ENCODE measurements around the gene MS4A6E. TPM values are rescaled to one million over a fixed set of nuclear protein-coding genes. Genes with fewer than 3 reads are reported as not detected.
"Not testable (repeated sequence)": the region's sequence is repeated elsewhere in the genome, so short reads cannot be mapped to it uniquely, and the experiment has no call there.

MS4A6E gene
- polyA plus RNA-seq (2013, experiment 1 of 2) = not detected
- not detected for polyA plus RNA-seq (2013, experiment 2 of 2)

GRCh38 chr11:60326955-60327354 lies at the start of gene MS4A6E:
MS4A6E (plus strand) TSS chr11:60327255; CDS start chr11:60334896, 7,641 bp downstream.
- Histone ChIP-seq H3K36me3 (ENCODE audit: insufficient read depth, low read length) (no peaks in the 10 kb centered on the region), H3K27ac (ENCODE audit: low read depth, low read length) (no peak within 1 kb of the TSS), H3K4me3 (ENCODE audit: low read length) (no peak within 1 kb of the TSS), H3K27me3 (ENCODE audit: insufficient read depth, low read length) (no peaks in the 10 kb centered on the region), H3K4me1 (ENCODE audit: insufficient read depth, low read length) (no peaks in the 10 kb centered on the region), H3K9me3 (ENCODE audit: insufficient read depth, low read depth, low read length) (0 out of 2 replicates have a peak, but pooled peaks cover 13% of the 10 kb centered on the region), H3K9ac (ENCODE audit: low read depth, low read length) (no peak within 1 kb of the TSS)
- 65% methylated on average over 1 of the region's 1 CpG for WGBS

GRCh38 chr11:60280412-60280811 lies 46.6 kb upstream of the MS4A6E start, which contains the start of gene MS4A4A:
MS4A4A (plus strand) TSS chr11:60280666; CDS start chr11:60280676, 10 bp downstream.
- Histone ChIP-seq H3K9me3 (ENCODE audit: insufficient read depth, low read depth, low read length) (no peaks in the 10 kb centered on the region), H3K4me3 (ENCODE audit: low read length) (no peak within 1 kb of the TSS), H3K9ac (ENCODE audit: low read depth, low read length) (no peak within 1 kb of the TSS), H3K4me1 (ENCODE audit: insufficient read depth, low read length) (peaks cover 8% of the 10 kb centered on the region), H3K27ac (ENCODE audit: low read depth, low read length) (no peak within 1 kb of the TSS), H3K27me3 (ENCODE audit: insufficient read depth, low read length) (no peaks in the 10 kb centered on the region), H3K36me3 (ENCODE audit: insufficient read depth, low read length) (no peaks in the 10 kb centered on the region)
- WGBS = 92% methylated on average over 3 of the region's 3 CpGs

- Histone ChIP-seq H3K27me3 (ENCODE audit: insufficient read depth, low read length) (no peaks in the 10 kb centered on the region), H3K4me3 (ENCODE audit: low read length) (no peak overlapping the region), H3K9ac (ENCODE audit: low read depth, low read length) (no peak overlapping the region), H3K9me3 (ENCODE audit: insufficient read depth, low read depth, low read length) (no peaks in the 10 kb centered on the region), H3K36me3 (ENCODE audit: insufficient read depth, low read length) (no peaks in the 10 kb centered on the region), H3K4me1 (ENCODE audit: insufficient read depth, low read length) (no peaks in the 10 kb centered on the region; the same call in 1 of the 2 replicates), H3K27ac (ENCODE audit: low read depth, low read length) (no peak overlapping the region)
- WGBS = 45% methylated on average over 2 of the region's 2 CpGs
Measured at GRCh38 chr11:60281485-60281884, 45.6 kb upstream of the MS4A6E start.

GRCh38 chr11:60282286-60282685 lies 44.8 kb upstream of the MS4A6E start:
- Histone ChIP-seq H3K27ac (ENCODE audit: low read depth, low read length) (no peak overlapping the region), H3K36me3 (ENCODE audit: insufficient read depth, low read length) (no peaks in the 10 kb centered on the region), H3K27me3 (ENCODE audit: insufficient read depth, low read length) (no peaks in the 10 kb centered on the region), H3K4me3 (ENCODE audit: low read length) (no peak overlapping the region), H3K9me3 (ENCODE audit: insufficient read depth, low read depth, low read length) (peaks cover 7% of the 10 kb centered on the region; the same call in 1 of the 2 replicates), H3K4me1 (ENCODE audit: insufficient read depth, low read length) (no peaks in the 10 kb centered on the region; the same call in 1 of the 2 replicates), H3K9ac (ENCODE audit: low read depth, low read length) (no peak overlapping the region)
- 95% methylated on average over 2 of the region's 2 CpGs for WGBS

- H3K4me1 ChIP-seq (ENCODE audit: insufficient read depth, low read length); H3K4me3 ChIP-seq (ENCODE audit: low read length); H3K9ac ChIP-seq (ENCODE audit: low read depth, low read length); H3K36me3 ChIP-seq (ENCODE audit: insufficient read depth, low read length); H3K27me3 ChIP-seq (ENCODE audit: insufficient read depth, low read length): not testable (repeated sequence)
- Histone ChIP-seq H3K9me3 (ENCODE audit: insufficient read depth, low read depth, low read length) (peaks cover 23% of the 10 kb centered on the region), H3K27ac (ENCODE audit: low read depth, low read length) (peak overlapping the region; percentile 52; the same call in 1 of the 2 replicates)
- 87% methylated on average over 7 of the region's 7 CpGs for WGBS
Measured at GRCh38 chr11:60285411-60286126, 41.5 kb upstream of the MS4A6E start.

- H3K4me3 ChIP-seq (ENCODE audit: low read length) = no peak overlapping the region
- no peak overlapping the region for H3K9ac ChIP-seq (ENCODE audit: low read depth, low read length)
- no peaks in the 10 kb centered on the region for H3K36me3 ChIP-seq (ENCODE audit: insufficient read depth, low read length)
- H3K27me3 ChIP-seq (ENCODE audit: insufficient read depth, low read length) = no peaks in the 10 kb centered on the region
- H3K27ac ChIP-seq (ENCODE audit: low read depth, low read length) = no peak overlapping the region
- H3K9me3 ChIP-seq (ENCODE audit: insufficient read depth, low read depth, low read length) = peaks cover 23% of the 10 kb centered on the region
- H3K4me1 ChIP-seq (ENCODE audit: insufficient read depth, low read length) = no peaks in the 10 kb centered on the region; the same call in 1 of the 2 replicates
- 92% methylated on average over 1 of the region's 1 CpG for WGBS
Measured at GRCh38 chr11:60288531-60288930, 38.5 kb upstream of the MS4A6E start.

GRCh38 chr11:60292145-60292544 lies 34.9 kb upstream of the MS4A6E start:
- H3K4me3 ChIP-seq (ENCODE audit: low read length) = no peak overlapping the region
- H3K36me3 ChIP-seq (ENCODE audit: insufficient read depth, low read length) = no peaks in the 10 kb centered on the region
- no peaks in the 10 kb centered on the region for H3K4me1 ChIP-seq (ENCODE audit: insufficient read depth, low read length)
- H3K27me3 ChIP-seq (ENCODE audit: insufficient read depth, low read length) = no peaks in the 10 kb centered on the region
- peaks cover 17% of the 10 kb centered on the region for H3K9me3 ChIP-seq (ENCODE audit: insufficient read depth, low read depth, low read length)
- H3K27ac ChIP-seq (ENCODE audit: low read depth, low read length) = no peak overlapping the region
- WGBS = 95% methylated on average over 2 of the region's 2 CpGs
- H3K9ac ChIP-seq (ENCODE audit: low read depth, low read length) = no peak overlapping the region

GRCh38 chr11:60301178-60301577 lies 25.9 kb upstream of the MS4A6E start:
- no peak overlapping the region for H3K4me3 ChIP-seq (ENCODE audit: low read length)
- H3K9ac ChIP-seq (ENCODE audit: low read depth, low read length) = no peak overlapping the region
- H3K36me3 ChIP-seq (ENCODE audit: insufficient read depth, low read length) = no peaks in the 10 kb centered on the region
- H3K27me3 ChIP-seq (ENCODE audit: insufficient read depth, low read length) = no peaks in the 10 kb centered on the region
- no peaks in the 10 kb centered on the region for H3K4me1 ChIP-seq (ENCODE audit: insufficient read depth, low read length)
- no peak overlapping the region for H3K27ac ChIP-seq (ENCODE audit: low read depth, low read length)
- no peaks in the 10 kb centered on the region for H3K9me3 ChIP-seq (ENCODE audit: insufficient read depth, low read depth, low read length)
- 92% methylated on average over 2 of the region's 3 CpGs for WGBS

- not testable (repeated sequence) for H3K27me3 ChIP-seq (ENCODE audit: insufficient read depth, low read length); H3K36me3 ChIP-seq (ENCODE audit: insufficient read depth, low read length); H3K9me3 ChIP-seq (ENCODE audit: insufficient read depth, low read depth, low read length); H3K4me3 ChIP-seq (ENCODE audit: low read length); H3K9ac ChIP-seq (ENCODE audit: low read depth, low read length); H3K4me1 ChIP-seq (ENCODE audit: insufficient read depth, low read length); H3K27ac ChIP-seq (ENCODE audit: low read depth, low read length)
- 96% methylated on average over 5 of the region's 6 CpGs for WGBS
Measured at GRCh38 chr11:60301884-60302283, 25.2 kb upstream of the MS4A6E start.

GRCh38 chr11:60303661-60304060 lies 23.4 kb upstream of the MS4A6E start:
- Histone ChIP-seq H3K4me1 (ENCODE audit: insufficient read depth, low read length) (no peaks in the 10 kb centered on the region), H3K9ac (ENCODE audit: low read depth, low read length) (no peak overlapping the region), H3K4me3 (ENCODE audit: low read length) (no peak overlapping the region), H3K36me3 (ENCODE audit: insufficient read depth, low read length) (no peaks in the 10 kb centered on the region), H3K27me3 (ENCODE audit: insufficient read depth, low read length) (no peaks in the 10 kb centered on the region), H3K9me3 (ENCODE audit: insufficient read depth, low read depth, low read length) (no peaks in the 10 kb centered on the region), H3K27ac (ENCODE audit: low read depth, low read length) (no peak overlapping the region)
- WGBS = 93% methylated on average over 4 of the region's 5 CpGs

GRCh38 chr11:60305906-60306619 lies 21.0 kb upstream of the MS4A6E start:
- no peaks in the 10 kb centered on the region for H3K27me3 ChIP-seq (ENCODE audit: insufficient read depth, low read length)
- no peaks in the 10 kb centered on the region for H3K9me3 ChIP-seq (ENCODE audit: insufficient read depth, low read depth, low read length)
- no peaks in the 10 kb centered on the region for H3K36me3 ChIP-seq (ENCODE audit: insufficient read depth, low read length)
- no peak overlapping the region for H3K9ac ChIP-seq (ENCODE audit: low read depth, low read length)
- no peak overlapping the region; the same call in 1 of the 2 replicates for H3K4me3 ChIP-seq (ENCODE audit: low read length)
- H3K27ac ChIP-seq (ENCODE audit: low read depth, low read length) = no peak overlapping the region
- 84% methylated on average over 3 of the region's 3 CpGs for WGBS
- H3K4me1 ChIP-seq (ENCODE audit: insufficient read depth, low read length) = no peaks in the 10 kb centered on the region

Data from HUES64 (cell line).